ENCODE results near the gene GABRB2.

GRCh38 chr5:161572914-161573313 is 26.4 kb upstream of the GABRB2 start:
- TF ChIP-seq POLR2A (IDR thresholded peaks at IDR 0.05) (no peak), CTCF (IDR thresholded peaks at IDR 0.05) (no peak)

All from adrenal gland (tissue), 5 donors.